Adrenal gland (tissue), 12 donors: Measurements from ENCODE around the gene LAMA1. TPM values are rescaled to one million over a fixed set of nuclear protein-coding genes. Genes with fewer than 3 reads are reported as not detected.

Experiments used
- DNase-seq, 7 donors: peaks; one replicate each; pipeline ENCODE4 v3.0.0-alpha.2; 2019 to 2020
- H3K27ac ChIP-seq, 5 donors: fragments of 200-600 bp; sonication (generic) in 4 of 5; 1 replicate in 3 of 5; 2 replicates in 2 of 5; pipeline versions ENCODE4 v1.5.1 to v1.8.0; 2016 to 2020; ENCODE audit warnings: mild to moderate bottlenecking in 1 of 5
- H3K27me3 ChIP-seq: fragments of 200-600 bp; 2 replicates; pipeline ENCODE4 v1.8.0; 2021
- H3K36me3 ChIP-seq, 2 donors: fragments of 200-600 bp; replicated peaks in 1 of 2; 1 replicate in 1 of 2; 2 replicates in 1 of 2; pipeline versions ENCODE4 v1.5.1 to v1.8.0; 2018 to 2022
- H3K4me1 ChIP-seq, 2 donors: fragments of 200-600 bp; replicated peaks in 1 of 2; 1 replicate in 1 of 2; 2 replicates in 1 of 2; pipeline versions ENCODE4 v1.5.1 to v1.8.0; 2018 to 2021
- H3K4me3 ChIP-seq, 4 donors: fragments of 200-600 bp; sonication (generic) in 3 of 4; one replicate each; pipeline ENCODE4 v1.5.1; 2016 to 2018
- H3K9me3 ChIP-seq, 3 donors: fragments of 200-600 bp; sonication (generic) in 1 of 3; replicated peaks in 1 of 3; 1 replicate in 2 of 3; 2 replicates in 1 of 3; pipeline versions ENCODE4 v1.5.1 to v1.8.0; 2016 to 2021
- POLR2A ChIP-seq, 2 donors: fragments of 450-650 bp; IDR thresholded peaks; one replicate each; pipeline ENCODE4 v1.6.1; 2017; ENCODE audit warnings: antibody characterized with exemption in 2 of 2, mild to moderate bottlenecking in 2 of 2, moderate library complexity in 1 of 2
- WGBS, 4 donors: extraction: QIAGEN DNeasy Blood & Tissue Kit in 2 of 4; methylation state at CpG; one replicate each; pipeline versions ENCODE4 v1.1.5 to v1.1.7; 2013 to 2017; 5-methylcytosine and 5-hydroxymethylcytosine counted together
- intact Hi-C, 2 donors: fragments of 100-400 bp; cut with DNase I; formaldehyde crosslinking; loops; one replicate each; pipeline versions ENCODE4 v1.14.1 to v1.15.0; 2022 to 2023
- polyA plus RNA-seq, 3 donors: library from polyadenylated mRNA; stranded (reverse); fragments of 200-250 nt in 2 of 3; fragments of 350-450 nt in 1 of 3; fragmentation: Illumina TruSeq in 1 of 3; extraction: RNeasy Lipid Tissue Mini Kit (QIAGEN cat#74804) in 1 of 3; gene quantifications; one replicate each; pipeline ENCODE4 v1.2.3, GENCODE V29; 2013 to 2014
- total RNA-seq, 9 donors: library from RNA; depleted of rRNA in 4 of 9; stranded (reverse); fragments of >200 nt in 4 of 9; fragments of 120-200 nt in 1 of 9; fragmentation: NEBNext Ultra II Directional in 1 of 9; extraction: Animal tissue kit (Norgen Biotek cat#: 25700) in 1 of 9; gene quantifications; one replicate each; pipeline versions ENCODE4 v1.1.0 to v1.2.4, GENCODE V29; 2013 to 2023
- TF ChIP-seq, protein P1 (sequence below), 6 experiments: fragments of 450-650 bp in 4 of 6; fragments of 200-600 bp in 2 of 6; sonication (generic) in 1 of 6; IDR thresholded peaks; 1 replicate in 5 of 6; 2 replicates in 1 of 6; pipeline versions ENCODE4 v1.5.1 to v1.8.0; 2016 to 2021; ENCODE audit warnings: antibody characterized with exemption in 6 of 6, mild to moderate bottlenecking in 2 of 6, moderate library complexity in 1 of 6
- donor health status: healthy with polysubstance abuse.
- donor health status: Bipolar disorder and iron deficiency.
- donor health status: DM: yes; HTN: yes; CAD: no.
- donor health status: DM: no; HTN: no; CAD: no.
- donor health status: DM: no; HTN: no; CAD: no.
- donor health status: DM: yes; HTN: yes; CAD: no.

Gene LAMA1
- total and polyA plus RNA-seq, 12 donors, result 0.07 to 0.55 (median 0.17) TPM

DNA sequence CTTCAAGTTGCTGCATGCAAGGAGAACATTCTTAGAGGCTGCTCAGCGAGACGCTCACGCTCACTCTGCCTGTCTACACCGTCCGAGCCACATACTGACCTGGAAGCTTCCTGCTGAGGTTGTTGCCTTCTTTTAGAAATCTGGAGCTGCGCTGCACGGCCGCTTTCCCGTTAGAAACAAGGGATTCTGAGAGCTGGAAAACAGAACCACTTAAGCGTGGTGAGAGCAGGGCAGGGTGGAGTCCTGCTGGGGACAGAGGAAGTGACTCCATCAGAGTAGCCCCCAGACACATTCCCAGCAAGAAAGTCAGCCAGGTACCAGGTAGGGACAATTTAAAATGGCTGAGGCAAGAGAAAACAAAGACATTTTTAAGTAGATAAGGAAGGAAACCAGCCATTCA lies 135.2 kb downstream of the LAMA1 start:
- DNase-seq, result no peak
- Histone ChIP-seq H3K4me3 (no peak overlapping the region), H3K27me3 (no peaks in the 10 kb centered on the region), H3K27ac (no peak overlapping the region), H3K4me1 (no peaks in the 10 kb centered on the region), H3K9me3 (no peaks in the 10 kb centered on the region), H3K36me3 (no peaks in the 10 kb centered on the region)
- 81 to 95% (median 84%) methylated on average over 10 of the region's 10 CpGs for WGBS, 4 donors
- TF ChIP-seq POLR2A (IDR thresholded peaks at IDR 0.05), result no peak
- TF ChIP-seq, protein P1, sequence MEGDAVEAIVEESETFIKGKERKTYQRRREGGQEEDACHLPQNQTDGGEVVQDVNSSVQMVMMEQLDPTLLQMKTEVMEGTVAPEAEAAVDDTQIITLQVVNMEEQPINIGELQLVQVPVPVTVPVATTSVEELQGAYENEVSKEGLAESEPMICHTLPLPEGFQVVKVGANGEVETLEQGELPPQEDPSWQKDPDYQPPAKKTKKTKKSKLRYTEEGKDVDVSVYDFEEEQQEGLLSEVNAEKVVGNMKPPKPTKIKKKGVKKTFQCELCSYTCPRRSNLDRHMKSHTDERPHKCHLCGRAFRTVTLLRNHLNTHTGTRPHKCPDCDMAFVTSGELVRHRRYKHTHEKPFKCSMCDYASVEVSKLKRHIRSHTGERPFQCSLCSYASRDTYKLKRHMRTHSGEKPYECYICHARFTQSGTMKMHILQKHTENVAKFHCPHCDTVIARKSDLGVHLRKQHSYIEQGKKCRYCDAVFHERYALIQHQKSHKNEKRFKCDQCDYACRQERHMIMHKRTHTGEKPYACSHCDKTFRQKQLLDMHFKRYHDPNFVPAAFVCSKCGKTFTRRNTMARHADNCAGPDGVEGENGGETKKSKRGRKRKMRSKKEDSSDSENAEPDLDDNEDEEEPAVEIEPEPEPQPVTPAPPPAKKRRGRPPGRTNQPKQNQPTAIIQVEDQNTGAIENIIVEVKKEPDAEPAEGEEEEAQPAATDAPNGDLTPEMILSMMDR (IDR thresholded peaks at IDR 0.05), result no peak
- intact Hi-C loops, result no loop called here

DNA sequence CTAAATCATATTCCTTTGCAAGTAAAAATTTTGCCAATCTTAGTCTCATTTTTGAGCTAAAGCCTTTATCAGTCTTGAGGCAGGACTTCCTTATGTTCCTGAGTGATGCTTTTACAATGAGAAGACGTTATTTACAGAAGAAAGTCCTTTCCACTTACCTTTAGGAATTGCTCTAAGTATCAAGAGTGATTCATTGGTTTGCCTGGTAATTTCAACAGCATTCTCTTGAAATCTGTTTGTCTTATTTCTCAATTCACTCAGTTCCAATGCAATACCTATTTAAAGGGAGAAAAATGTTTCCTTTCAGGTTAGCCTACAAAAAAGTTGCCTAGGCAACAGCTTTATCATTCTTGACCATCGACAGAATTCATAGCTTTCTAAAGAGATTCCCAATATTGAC lies 137.2 kb downstream of the LAMA1 start:
- TF ChIP-seq POLR2A (IDR thresholded peaks at IDR 0.05), result no peak
- TF ChIP-seq, protein P1 (IDR thresholded peaks at IDR 0.05), result no peak
- DNase-seq, result no peak
- WGBS, 4 donors, result 59 to 78% (median 75%) methylated on average over 2 of the region's 2 CpGs

DNA sequence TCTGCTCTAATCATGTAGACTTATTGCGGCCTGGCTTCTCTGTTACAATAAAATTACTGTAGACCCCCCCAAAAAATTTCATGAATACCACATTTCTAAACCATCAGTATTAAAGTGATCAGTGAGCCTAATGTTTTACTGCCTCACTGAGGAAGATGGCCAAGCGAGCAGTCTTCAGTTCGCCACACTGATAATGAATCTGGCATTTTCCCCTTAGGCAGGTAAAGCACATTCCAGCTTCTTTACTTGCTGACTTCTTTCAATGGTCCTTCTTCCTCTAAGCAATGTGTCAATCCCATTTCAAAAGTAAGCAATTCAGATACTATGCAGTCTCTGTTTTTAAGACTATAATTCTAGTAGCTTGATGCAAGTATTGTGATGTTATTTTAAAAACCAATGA lies 137.6 kb downstream of the LAMA1 start:
- no peaks in the 10 kb centered on the region for H3K27me3 ChIP-seq
- intact Hi-C loops, result no loop called here
- H3K36me3 ChIP-seq, result no peaks in the 10 kb centered on the region
- H3K4me1 ChIP-seq, result no peaks in the 10 kb centered on the region
- H3K9me3 ChIP-seq, result no peaks in the 10 kb centered on the region
- DNase-seq, result no peak
- no peak overlapping the region for H3K4me3 ChIP-seq
- WGBS, 4 donors, result 95 to 100% (median 97%) methylated on average over 3 of the region's 3 CpGs
- TF ChIP-seq, protein P1 (IDR thresholded peaks at IDR 0.05), result no peak
- no peak for TF ChIP-seq POLR2A (IDR thresholded peaks at IDR 0.05)
- no peak overlapping the region for H3K27ac ChIP-seq

More for the DNA sequence above, 137.2 kb downstream of the LAMA1 start:
- Histone ChIP-seq H3K36me3 (no peaks in the 10 kb centered on the region), H3K27me3 (no peaks in the 10 kb centered on the region), H3K9me3 (no peaks in the 10 kb centered on the region), H3K4me3 (no peak overlapping the region), H3K27ac (no peak overlapping the region), H3K4me1 (no peaks in the 10 kb centered on the region)
- intact Hi-C loops, result no loop called here

DNA sequence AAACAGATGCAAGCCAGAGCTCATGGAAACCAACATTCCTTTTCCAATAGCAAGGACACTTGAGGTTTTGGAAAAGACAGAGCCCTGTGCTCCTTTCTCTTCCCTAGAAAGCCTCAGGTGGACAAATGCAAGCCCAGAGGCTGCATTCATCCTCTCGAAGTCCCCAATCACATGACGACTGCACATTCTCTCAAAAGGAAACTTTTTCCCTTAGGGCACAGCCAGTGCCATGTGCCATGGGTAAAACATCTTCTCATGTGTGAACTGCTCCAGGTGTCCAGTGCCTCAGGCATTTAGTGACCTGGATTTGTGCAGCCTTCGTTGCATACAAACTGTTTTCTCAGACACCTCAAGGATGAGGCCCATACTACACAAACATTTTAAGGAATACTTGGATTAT lies 140.7 kb downstream of the LAMA1 start:
- Histone ChIP-seq H3K36me3 (no peaks in the 10 kb centered on the region), H3K4me1 (no peaks in the 10 kb centered on the region), H3K4me3 (no peak overlapping the region), H3K9me3 (no peaks in the 10 kb centered on the region), H3K27me3 (no peaks in the 10 kb centered on the region), H3K27ac (no peak overlapping the region)
- DNase-seq, result no peak
- intact Hi-C loops, result no loop called here
- 76 to 80% (median 77%) methylated on average over 3 of the region's 3 CpGs for WGBS, 4 donors
- no peak for TF ChIP-seq POLR2A (IDR thresholded peaks at IDR 0.05)
- TF ChIP-seq, protein P1 (IDR thresholded peaks at IDR 0.05), result no peak
